GM21619 (cell line): ENCODE data around the gene MESD.

ENCODE experiments used
- ATAC-seq: cut with Tn5 transposase; IDR thresholded peaks from one replicate; pipeline ENCODE4 v1.9.1; 2021; ENCODE audit not compliant: unreplicated experiment

MESD gene

GRCh38 chr15:80912673-80913072, 76.9 kb downstream of the MESD start:
- ATAC-seq, result no peak

GRCh38 chr15:80911821-80912220, 77.8 kb downstream of the MESD start:
- no peak for ATAC-seq

- ATAC-seq, result no peak
These were observed 83.4 kb downstream of the MESD start for GRCh38 chr15:80906159-80906766.

GRCh38 chr15:80904998-80905397, 84.6 kb downstream of the MESD start:
- ATAC-seq, result no peak

GRCh38 chr15:80902298-80902801, 87.3 kb downstream of the MESD start:
- no peak for ATAC-seq

GRCh38 chr15:80898040-80898439, 91.6 kb downstream of the MESD start:
- ATAC-seq, result no peak
